Trophoblast cell (in vitro differentiated cells and primary cell): ENCODE measurements around the gene CTNNA3.

Experiments
- DNase-seq, 2 donors: peaks; one replicate each; pipeline ENCODE4 v3.0.0-alpha.2; 2016
- H2AFZ ChIP-seq: 2 replicates; pipeline ENCODE4 v1.6.1; 2013; ENCODE audit warnings: low read length, moderate library complexity, mild to moderate bottlenecking; ENCODE audit not compliant: insufficient read depth, poor library complexity
- H2AK5ac ChIP-seq: 2 replicates; pipeline ENCODE4 v1.6.1; 2013; ENCODE audit warnings: mild to moderate bottlenecking, low read length
- H2BK120ac ChIP-seq: 2 replicates; pipeline ENCODE4 v1.6.1; 2013; ENCODE audit warnings: low read length, mild to moderate bottlenecking, moderate library complexity; ENCODE audit not compliant: insufficient read depth, poor library complexity
- H2BK12ac ChIP-seq: 2 replicates; pipeline ENCODE4 v1.6.1; 2013; ENCODE audit warnings: mild to moderate bottlenecking, low read length, moderate library complexity
- H2BK5ac ChIP-seq: 2 replicates; pipeline ENCODE4 v1.6.1; 2013; ENCODE audit warnings: low read length, low read depth, moderate library complexity, mild to moderate bottlenecking; ENCODE audit not compliant: poor library complexity
- H3K14ac ChIP-seq: 2 replicates; pipeline ENCODE4 v1.6.1; 2013; ENCODE audit warnings: mild to moderate bottlenecking, low read length
- H3K18ac ChIP-seq: 2 replicates; pipeline ENCODE4 v1.6.1; 2013; ENCODE audit warnings: mild to moderate bottlenecking, low read length
- H3K23ac ChIP-seq: 2 replicates; pipeline ENCODE4 v1.6.1; 2013; ENCODE audit warnings: low read length
- H3K27ac ChIP-seq: 2 replicates; pipeline ENCODE4 v1.5.1; 2013; ENCODE audit warnings: low read depth, mild to moderate bottlenecking, inconsistent platforms, low read length, moderate library complexity
- H3K27me3 ChIP-seq: 2 replicates; pipeline ENCODE4 v1.6.1; 2013; ENCODE audit warnings: inconsistent platforms, mild to moderate bottlenecking, low read length, moderate library complexity; ENCODE audit not compliant: insufficient read depth
- H3K36me3 ChIP-seq, 2 experiments: 1 replicate in 1 of 2; 2 replicates in 1 of 2; pipeline ENCODE4 v1.6.1; 2013; ENCODE audit warnings: low read length in 2 of 2, mild to moderate bottlenecking in 2 of 2, moderate library complexity in 1 of 2; ENCODE audit not compliant: insufficient read depth in 2 of 2, control insufficient read depth in 1 of 2
- H3K4ac ChIP-seq: 2 replicates; pipeline ENCODE4 v1.6.1; 2013; ENCODE audit warnings: low read depth, mild to moderate bottlenecking, low read length, moderate library complexity
- H3K4me1 ChIP-seq, 2 experiments: 1 replicate in 1 of 2; 2 replicates in 1 of 2; pipeline ENCODE4 v1.6.1; 2013; ENCODE audit warnings: low read length in 2 of 2, mild to moderate bottlenecking in 2 of 2, moderate library complexity in 1 of 2; ENCODE audit not compliant: insufficient read depth in 2 of 2, control insufficient read depth in 1 of 2
- H3K4me2 ChIP-seq: 2 replicates; pipeline ENCODE4 v1.6.1; 2013; ENCODE audit warnings: inconsistent platforms, mild to moderate bottlenecking, low read length, moderate library complexity
- H3K4me3 ChIP-seq: 2 replicates; pipeline ENCODE4 v1.5.1; 2013; ENCODE audit warnings: mild to moderate bottlenecking, low read depth, low read length, inconsistent platforms
- H3K79me1 ChIP-seq: one replicate; pipeline ENCODE4 v1.6.1; 2013; ENCODE audit warnings: low read length
- H3K79me2 ChIP-seq: 2 replicates; pipeline ENCODE4 v1.6.1; 2013; ENCODE audit warnings: low read length, mild to moderate bottlenecking; ENCODE audit not compliant: control insufficient read depth, insufficient read depth, poor library complexity
- H3K9ac ChIP-seq: 2 replicates; pipeline ENCODE4 v1.6.1; 2013; ENCODE audit warnings: mild to moderate bottlenecking, low read length
- H3K9me3 ChIP-seq: 2 replicates; pipeline ENCODE4 v1.6.1; 2013; ENCODE audit warnings: low read depth, mild to moderate bottlenecking, control low read depth, inconsistent platforms, low read length; ENCODE audit not compliant: insufficient read depth
- H4K12ac ChIP-seq: 2 replicates; pipeline ENCODE4 v1.6.1; 2013; ENCODE audit warnings: low read depth, mild to moderate bottlenecking, low read length, moderate library complexity
- H4K8ac ChIP-seq: 2 replicates; pipeline ENCODE4 v1.6.1; 2013; ENCODE audit warnings: low read depth, mild to moderate bottlenecking, low read length, moderate library complexity
- H4K91ac ChIP-seq: one replicate; pipeline ENCODE4 v1.6.1; 2013; ENCODE audit warnings: low read depth, mild to moderate bottlenecking, low read length, moderate library complexity
- WGBS: extraction: QIAGEN DNeasy Blood & Tissue Kit; methylation state at CpG from one replicate; pipeline ENCODE4 v1.1.7; 2013; ENCODE audit warnings: missing lambda C conversion rate; ENCODE audit not compliant: insufficient read length, insufficient coverage; ENCODE audit errors: extremely low coverage; 5-methylcytosine and 5-hydroxymethylcytosine counted together

CTNNA3 gene

GRCh38 chr10:67664942-67665341 is 31.1 kb downstream of the CTNNA3 start:
- WGBS = no CpG with 5 or more reads among the region's 3 CpGs
- no peak overlapping the region for H2AK5ac ChIP-seq
- H3K27ac ChIP-seq = no peak overlapping the region
- no peak overlapping the region for H3K14ac ChIP-seq
- no peaks in the 10 kb centered on the region for H3K79me1 ChIP-seq
- H3K36me3 ChIP-seq = no peaks in the 10 kb centered on the region
- H2AFZ ChIP-seq = no peak overlapping the region
- no peak for DNase-seq
- no peak overlapping the region for H4K91ac ChIP-seq
- H4K8ac ChIP-seq = no peak overlapping the region
- H2BK5ac ChIP-seq = no peak overlapping the region
- H3K9me3 ChIP-seq = no peaks in the 10 kb centered on the region
- no peak overlapping the region for H3K9ac ChIP-seq
- H3K4me1 ChIP-seq = peaks cover 0 to 2% of the 10 kb centered on the region in 2 experiments
- no peak overlapping the region for H2BK120ac ChIP-seq
- H3K79me2 ChIP-seq = no peaks in the 10 kb centered on the region
- no peak overlapping the region for H3K4me3 ChIP-seq
- no peak overlapping the region for H3K4me2 ChIP-seq
- no peak overlapping the region for H2BK12ac ChIP-seq
- no peak overlapping the region for H3K4ac ChIP-seq
- no peak overlapping the region for H3K18ac ChIP-seq
- no peaks in the 10 kb centered on the region for H3K27me3 ChIP-seq
- no peak overlapping the region for H3K23ac ChIP-seq
- H4K12ac ChIP-seq = no peak overlapping the region

- Histone ChIP-seq H3K4me3 (no peak overlapping the region), H3K79me1 (no peaks in the 10 kb centered on the region), H3K9me3 (no peaks in the 10 kb centered on the region), H3K27me3 (no peaks in the 10 kb centered on the region), H3K4ac (no peak overlapping the region), H3K18ac (no peak overlapping the region), H2AK5ac (no peak overlapping the region), H3K27ac (no peak overlapping the region), H3K23ac (no peak overlapping the region), H3K9ac (no peak overlapping the region), H2AFZ (no peak overlapping the region), H3K36me3 (no peaks in the 10 kb centered on the region), H4K8ac (no peak overlapping the region), H4K12ac (no peak overlapping the region), H3K79me2 (no peaks in the 10 kb centered on the region), H3K14ac (no peak overlapping the region), H2BK12ac (no peak overlapping the region), H3K4me2 (no peak overlapping the region), H2BK120ac (no peak overlapping the region), H2BK5ac (no peak overlapping the region), H3K4me1 (peaks cover 0 to 2% of the 10 kb centered on the region in 2 experiments), H4K91ac (no peak overlapping the region)
- WGBS = no CpG with 5 or more reads among the region's 13 CpGs
- no peak for DNase-seq
Observed at GRCh38 chr10:67663449-67664087, 32.4 kb downstream of the CTNNA3 start.

GRCh38 chr10:67662415-67662814 is 33.6 kb downstream of the CTNNA3 start:
- H2BK5ac ChIP-seq = no peak overlapping the region
- no peak overlapping the region for H3K9ac ChIP-seq
- H3K4me1 ChIP-seq = peaks cover 0 to 2% of the 10 kb centered on the region in 2 experiments
- no peaks in the 10 kb centered on the region for H3K27me3 ChIP-seq
- H2BK12ac ChIP-seq = no peak overlapping the region
- H2BK120ac ChIP-seq = no peak overlapping the region
- H3K4ac ChIP-seq = no peak overlapping the region
- H2AK5ac ChIP-seq = no peak overlapping the region
- no peak overlapping the region for H3K4me3 ChIP-seq
- H3K18ac ChIP-seq = no peak overlapping the region
- no peak overlapping the region for H2AFZ ChIP-seq
- no peak overlapping the region for H3K23ac ChIP-seq
- DNase-seq = no peak
- no peaks in the 10 kb centered on the region for H3K79me1 ChIP-seq
- no peak overlapping the region for H4K91ac ChIP-seq
- no peaks in the 10 kb centered on the region for H3K9me3 ChIP-seq
- H3K14ac ChIP-seq = no peak overlapping the region
- no peaks in the 10 kb centered on the region for H3K36me3 ChIP-seq
- no peaks in the 10 kb centered on the region for H3K79me2 ChIP-seq
- H4K8ac ChIP-seq = no peak overlapping the region
- no peak overlapping the region for H4K12ac ChIP-seq
- no peak overlapping the region for H3K27ac ChIP-seq
- no CpG with 5 or more reads among the region's 3 CpGs for WGBS
- no peak overlapping the region for H3K4me2 ChIP-seq

- Histone ChIP-seq H4K12ac (no peak overlapping the region), H3K79me2 (no peaks in the 10 kb centered on the region), H3K4me1 (no peaks in the 10 kb centered on the region), H3K9me3 (no peaks in the 10 kb centered on the region), H3K4me2 (no peak overlapping the region), H3K23ac (no peak overlapping the region), H3K14ac (no peak overlapping the region), H3K27ac (no peak overlapping the region), H2AK5ac (no peak overlapping the region), H3K27me3 (no peaks in the 10 kb centered on the region), H2AFZ (no peak overlapping the region), H3K79me1 (no peaks in the 10 kb centered on the region), H3K4ac (no peak overlapping the region), H2BK12ac (no peak overlapping the region), H3K36me3 (no peaks in the 10 kb centered on the region), H3K9ac (no peak overlapping the region), H2BK120ac (no peak overlapping the region), H3K18ac (no peak overlapping the region), H2BK5ac (no peak overlapping the region), H3K4me3 (no peak overlapping the region), H4K8ac (no peak overlapping the region), H4K91ac (no peak overlapping the region)
- no CpG with 5 or more reads among the region's 2 CpGs for WGBS
- no peak for DNase-seq
Observed at GRCh38 chr10:67659497-67659896, 36.5 kb downstream of the CTNNA3 start.
